ENCODE results near the gene RNF208. TPM values are rescaled to one million over a fixed set of nuclear protein-coding genes. Genes with fewer than 3 reads are reported as not detected.

The RNF208 gene
- polyA plus RNA-seq, 3 donors, result 1.5 TPM; not detected in 2

GRCh38 chr9:137251194-137251461 is 29.1 kb upstream of the RNF208 start, which contains the start of gene STPG3:
Gene STPG3, plus strand, starts transcription at chr9:137251286. Its CDS starts 1 bp downstream, at chr9:137251287.
- Histone ChIP-seq H4K20me1 (ENCODE audit: insufficient read depth, low read length) (peaks cover 9% of the 10 kb centered on the region), H3K4me3 (replicated peaks in 1 of 3; ENCODE audit: low read depth in 2 of 3, low read length in 3 of 3) (no peak within 1 kb of the TSS), H3K9me3 (replicated peaks in 1 of 2; ENCODE audit: control insufficient read depth in 1 of 2, insufficient read depth in 1 of 2, low read length in 2 of 2) (no peaks in the 10 kb centered on the region), H3K4me2 (replicated peaks; ENCODE audit: extremely low read depth, low read length, poor library complexity, severe bottlenecking) (no peak within 1 kb of the TSS), H3K27me3 (ENCODE audit: control insufficient read depth in 2 of 2, insufficient read depth in 2 of 2, low read length in 2 of 2) (no peaks in the 10 kb centered on the region), H3K4me1 (ENCODE audit: control insufficient read depth in 1 of 2, insufficient read depth in 2 of 2, low read length in 2 of 2) (peaks cover 12 to 17% of the 10 kb centered on the region in 2 donors), H3K27ac (ENCODE audit: low read depth in 1 of 2, low read length in 2 of 2) (no peak within 1 kb of the TSS), H3K36me3 (replicated peaks in 1 of 2; ENCODE audit: control insufficient read depth in 1 of 2, insufficient read depth in 2 of 2, low read length in 2 of 2) (no peaks in the 10 kb centered on the region), H3K9ac (ENCODE audit: insufficient read depth, low read length, poor library complexity, severe bottlenecking) (no peak within 1 kb of the TSS), H3K79me2 (ENCODE audit: insufficient read depth, low read length) (peaks cover 8% of the 10 kb centered on the region), H2AFZ (ENCODE audit: insufficient read depth, low read depth, low read length, poor library complexity, severe bottlenecking) (no peak within 1 kb of the TSS)
- 96% methylated on average over 4 of the region's 4 CpGs for WGBS (ENCODE audit: insufficient coverage)
- Mint-ChIP-seq H3K9me3 (no peaks in the 10 kb centered on the region), H3K27me3 (ENCODE audit: low read depth in 3 of 3) (peaks cover 5 to 10% (median 6%) of the 10 kb centered on the region in 3 donors), H3K36me3 (peaks cover 0 to 1% of the 10 kb centered on the region in 2 donors), H3K27ac (no peak within 1 kb of the TSS), H3K4me3 (no peak within 1 kb of the TSS), H3K4me1 (peaks cover 10% of the 10 kb centered on the region)
- no peak for DNase-seq
- TF ChIP-seq, protein P1, sequence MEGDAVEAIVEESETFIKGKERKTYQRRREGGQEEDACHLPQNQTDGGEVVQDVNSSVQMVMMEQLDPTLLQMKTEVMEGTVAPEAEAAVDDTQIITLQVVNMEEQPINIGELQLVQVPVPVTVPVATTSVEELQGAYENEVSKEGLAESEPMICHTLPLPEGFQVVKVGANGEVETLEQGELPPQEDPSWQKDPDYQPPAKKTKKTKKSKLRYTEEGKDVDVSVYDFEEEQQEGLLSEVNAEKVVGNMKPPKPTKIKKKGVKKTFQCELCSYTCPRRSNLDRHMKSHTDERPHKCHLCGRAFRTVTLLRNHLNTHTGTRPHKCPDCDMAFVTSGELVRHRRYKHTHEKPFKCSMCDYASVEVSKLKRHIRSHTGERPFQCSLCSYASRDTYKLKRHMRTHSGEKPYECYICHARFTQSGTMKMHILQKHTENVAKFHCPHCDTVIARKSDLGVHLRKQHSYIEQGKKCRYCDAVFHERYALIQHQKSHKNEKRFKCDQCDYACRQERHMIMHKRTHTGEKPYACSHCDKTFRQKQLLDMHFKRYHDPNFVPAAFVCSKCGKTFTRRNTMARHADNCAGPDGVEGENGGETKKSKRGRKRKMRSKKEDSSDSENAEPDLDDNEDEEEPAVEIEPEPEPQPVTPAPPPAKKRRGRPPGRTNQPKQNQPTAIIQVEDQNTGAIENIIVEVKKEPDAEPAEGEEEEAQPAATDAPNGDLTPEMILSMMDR (IDR thresholded peaks at IDR 0.05), result no peak
- intact Hi-C loops (cut with micrococcal nuclease), result no loop called here

- 91% methylated on average over 12 of the region's 18 CpGs for WGBS (ENCODE audit: insufficient coverage)
- peaks cover 3% of the 10 kb centered on the region for H4K20me1 ChIP-seq (ENCODE audit: insufficient read depth, low read length)
- H3K4me2 ChIP-seq (replicated peaks; ENCODE audit: extremely low read depth, low read length, poor library complexity, severe bottlenecking), result no peak overlapping the region
- Mint-ChIP-seq H3K27me3 (ENCODE audit: low read depth in 3 of 3) (peaks cover 5 to 11% (median 6%) of the 10 kb centered on the region in 3 donors), H3K4me1 (peaks cover 6% of the 10 kb centered on the region), H3K36me3 (no peaks in the 10 kb centered on the region), H3K27ac (no peak overlapping the region), H3K4me3 (no peak overlapping the region), H3K9me3 (no peaks in the 10 kb centered on the region)
- no peak for DNase-seq
- TF ChIP-seq, protein P1 (IDR thresholded peaks at IDR 0.05), result no peak
- H3K79me2 ChIP-seq (ENCODE audit: insufficient read depth, low read length), result peaks cover 3% of the 10 kb centered on the region
- H3K9ac ChIP-seq (ENCODE audit: insufficient read depth, low read length, poor library complexity, severe bottlenecking), result no peak overlapping the region
- H3K36me3 ChIP-seq (replicated peaks in 1 of 2; ENCODE audit: control insufficient read depth in 1 of 2, insufficient read depth in 2 of 2, low read length in 2 of 2), result no peaks in the 10 kb centered on the region
- peaks cover 7 to 12% of the 10 kb centered on the region in 2 donors for H3K4me1 ChIP-seq (ENCODE audit: control insufficient read depth in 1 of 2, insufficient read depth in 2 of 2, low read length in 2 of 2)
- intact Hi-C loops (cut with micrococcal nuclease), result no loop called here
- no peak overlapping the region for H3K27ac ChIP-seq (ENCODE audit: low read depth in 1 of 2, low read length in 2 of 2)
- no peak overlapping the region for H2AFZ ChIP-seq (ENCODE audit: insufficient read depth, low read depth, low read length, poor library complexity, severe bottlenecking)
- no peaks in the 10 kb centered on the region for H3K27me3 ChIP-seq (ENCODE audit: control insufficient read depth in 2 of 2, insufficient read depth in 2 of 2, low read length in 2 of 2)
- no peaks in the 10 kb centered on the region for H3K9me3 ChIP-seq (replicated peaks in 1 of 2; ENCODE audit: control insufficient read depth in 1 of 2, insufficient read depth in 1 of 2, low read length in 2 of 2)
- H3K4me3 ChIP-seq (replicated peaks in 1 of 3; ENCODE audit: low read depth in 2 of 3, low read length in 3 of 3), result no peak overlapping the region
These were observed 28.5 kb upstream of the RNF208 start for GRCh38 chr9:137250329-137251193.
